Chondrocyte (in vitro differentiated cells): ENCODE data around the gene DYRK3. TPM values are rescaled to one million over a fixed set of nuclear protein-coding genes. Genes with fewer than 3 reads are reported as not detected.

Source experiments
- DNase-seq: peaks from one replicate; pipeline ENCODE4 v3.0.0; 2021; ENCODE audit warnings: mixed read lengths, low spot score
- H3K27ac Mint-ChIP-seq: one replicate; pipeline ENCODE4 v1.8.0; 2021; ENCODE audit warnings: mild to moderate bottlenecking, moderate library complexity, mixed read lengths; ENCODE audit not compliant: unreplicated experiment
- H3K27me3 Mint-ChIP-seq: 2 replicates; pipeline ENCODE4 v1.8.0; 2021; ENCODE audit warnings: low read depth, mixed read lengths
- H3K36me3 Mint-ChIP-seq: 2 replicates; pipeline ENCODE4 v1.8.0; 2021; ENCODE audit warnings: low read depth, mixed read lengths
- H3K4me1 Mint-ChIP-seq: 2 replicates; pipeline ENCODE4 v1.8.0; 2021; ENCODE audit warnings: low read depth, mild to moderate bottlenecking, mixed read lengths
- H3K4me3 Mint-ChIP-seq: one replicate; pipeline ENCODE4 v1.8.0; 2021; ENCODE audit warnings: mild to moderate bottlenecking, moderate library complexity, mixed read lengths; ENCODE audit not compliant: unreplicated experiment
- H3K9me3 Mint-ChIP-seq: 2 replicates; pipeline ENCODE4 v1.8.0; 2021; ENCODE audit warnings: low read depth, mixed read lengths
- CTCF ChIP-seq: fragments of 200-600 bp; sonication (generic); IDR thresholded peaks from 2 replicates; pipeline ENCODE4 v1.5.0; 2021; ENCODE audit warnings: antibody characterized with exemption, mild to moderate bottlenecking, moderate library complexity
- total RNA-seq: library from RNA; stranded (reverse); gene quantifications from 3 replicates; pipeline ENCODE4 v1.2.1, GENCODE V29; 2021

Gene DYRK3
- total RNA-seq, 1 donor from 2014 or later = 6.6 TPM

GRCh38 chr1:206657751-206658150, 22.4 kb downstream of the DYRK3 start:
- H3K27me3 Mint-ChIP-seq = peaks cover 27% of the 10 kb centered on the region
- no peaks in the 10 kb centered on the region for H3K9me3 Mint-ChIP-seq
- H3K36me3 Mint-ChIP-seq = no peaks in the 10 kb centered on the region
- TF ChIP-seq CTCF = no peak
- no peak for DNase-seq
- no peak overlapping the region for H3K27ac Mint-ChIP-seq
- H3K4me3 Mint-ChIP-seq = no peak overlapping the region
- H3K4me1 Mint-ChIP-seq = peaks cover 20% of the 10 kb centered on the region

DNA sequence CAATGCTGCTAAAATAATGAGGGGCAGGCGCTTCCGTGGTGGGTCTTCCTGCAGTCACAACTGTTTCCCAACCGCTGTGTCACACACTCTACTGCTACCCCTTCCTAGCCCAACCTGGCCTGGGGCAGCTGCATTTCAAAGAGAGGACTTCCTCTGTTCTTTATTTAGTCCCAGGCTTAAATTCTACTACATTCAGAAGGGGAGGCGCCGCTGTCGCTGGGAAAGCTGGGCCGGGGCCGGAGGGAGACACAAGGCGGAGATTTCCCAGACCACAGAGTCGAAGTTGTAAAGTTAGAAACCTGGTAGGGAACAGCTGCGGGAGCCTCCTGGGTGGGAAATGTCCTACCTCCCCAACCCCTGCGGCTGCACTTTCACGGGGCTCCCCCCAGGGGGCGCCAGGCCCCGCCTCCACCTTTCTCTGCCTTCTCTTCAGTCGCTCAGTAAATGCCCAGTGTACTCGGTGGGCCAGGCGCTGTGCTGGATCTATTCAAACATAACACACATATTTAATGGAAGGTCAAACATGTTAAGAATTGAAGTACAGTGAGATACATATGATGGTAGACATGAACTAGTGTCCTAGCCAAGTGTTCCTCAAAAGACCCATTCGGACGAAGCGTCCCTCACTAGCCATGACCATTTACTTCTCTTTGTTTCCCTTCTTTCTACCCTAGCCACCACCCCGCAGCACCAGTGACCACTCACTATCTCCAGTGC, 23.1 kb downstream of the DYRK3 start:
- Mint-ChIP-seq H3K9me3 (no peaks in the 10 kb centered on the region), H3K4me1 (peaks cover 13% of the 10 kb centered on the region), H3K27ac (no peak overlapping the region), H3K27me3 (peaks cover 34% of the 10 kb centered on the region), H3K4me3 (no peak overlapping the region), H3K36me3 (no peaks in the 10 kb centered on the region)
- TF ChIP-seq CTCF = peak; percentile 77
- DNase-seq = no peak

GRCh38 chr1:206658981-206659273, 23.6 kb downstream of the DYRK3 start:
- peaks cover 12% of the 10 kb centered on the region for H3K4me1 Mint-ChIP-seq
- H3K9me3 Mint-ChIP-seq = no peaks in the 10 kb centered on the region
- H3K36me3 Mint-ChIP-seq = no peaks in the 10 kb centered on the region
- no peak overlapping the region for H3K27ac Mint-ChIP-seq
- H3K4me3 Mint-ChIP-seq = no peak overlapping the region
- no peak for DNase-seq
- no peak for TF ChIP-seq CTCF
- peaks cover 37% of the 10 kb centered on the region for H3K27me3 Mint-ChIP-seq

- DNase-seq = no peak
- no peaks in the 10 kb centered on the region for H3K9me3 Mint-ChIP-seq
- H3K27ac Mint-ChIP-seq = peak overlapping the region; percentile 36
- H3K27me3 Mint-ChIP-seq = peaks cover 45% of the 10 kb centered on the region
- H3K4me3 Mint-ChIP-seq = no peak overlapping the region
- no peak for TF ChIP-seq CTCF
- peaks cover 8% of the 10 kb centered on the region for H3K4me1 Mint-ChIP-seq
- H3K36me3 Mint-ChIP-seq = no peaks in the 10 kb centered on the region
These were observed 24.8 kb downstream of the DYRK3 start for GRCh38 chr1:206660136-206660535.

DNA sequence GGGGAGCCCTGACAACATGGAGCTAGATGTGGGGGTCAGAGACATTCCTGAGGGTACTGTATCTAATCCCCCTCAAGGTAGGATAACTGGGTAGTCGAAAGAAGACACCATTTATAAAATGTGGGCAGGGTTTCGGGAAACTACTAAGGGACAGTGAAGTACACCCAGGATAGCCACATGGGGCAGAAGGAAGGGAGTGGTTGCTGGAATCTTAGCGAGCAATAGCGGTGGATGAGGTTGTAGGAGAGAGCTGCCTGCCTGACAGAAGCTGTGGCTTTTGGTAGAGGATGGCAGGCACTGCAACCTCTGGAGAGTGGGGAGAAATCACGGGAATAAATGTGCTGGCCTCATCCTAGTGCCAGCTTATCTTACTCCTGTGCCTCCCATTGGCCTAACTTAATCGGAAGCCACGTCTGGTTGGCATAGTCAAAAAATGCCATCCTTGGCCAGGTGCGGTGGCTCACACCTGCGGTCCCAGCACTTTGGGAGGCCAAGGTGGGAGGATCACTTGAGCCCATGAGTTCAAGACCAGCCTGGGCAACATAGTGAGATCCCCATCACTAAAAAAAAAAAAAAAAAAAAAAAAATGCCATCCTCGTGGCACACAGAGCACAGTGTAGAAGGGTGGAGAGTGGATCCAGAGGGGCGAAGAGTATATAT, 26.0 kb downstream of the DYRK3 start:
- peaks cover 3% of the 10 kb centered on the region for H3K4me1 Mint-ChIP-seq
- peaks cover 56% of the 10 kb centered on the region for H3K27me3 Mint-ChIP-seq
- H3K36me3 Mint-ChIP-seq = no peaks in the 10 kb centered on the region
- no peak for TF ChIP-seq CTCF
- no peak overlapping the region for H3K27ac Mint-ChIP-seq
- DNase-seq = no peak
- H3K4me3 Mint-ChIP-seq = no peak overlapping the region
- no peaks in the 10 kb centered on the region for H3K9me3 Mint-ChIP-seq
